Thymus (tissue), 11 donors: ENCODE measurements around the gene LHX3. TPM values are rescaled to one million over a fixed set of nuclear protein-coding genes. Genes with fewer than 3 reads are reported as not detected.
"Not testable (repeated sequence)": the region's sequence is repeated elsewhere in the genome, so short reads cannot be mapped to it uniquely, and the experiment has no call there.

ENCODE experiments used
- DNase-seq, 9 donors: peaks; one replicate each; pipeline ENCODE4 v3.0.0-alpha.2; 2013; ENCODE audit warnings: low spot score in 9 of 9, low read depth in 6 of 9, missing footprints in 1 of 9
- H3K27ac ChIP-seq, 2 donors: one replicate each; pipeline ENCODE4 v1.5.1; 2013; ENCODE audit warnings: control low read depth in 1 of 2, low read depth in 1 of 2, low read length in 1 of 2, mild to moderate bottlenecking in 1 of 2, moderate library complexity in 1 of 2
- H3K27me3 ChIP-seq, 2 donors: one replicate each; pipeline ENCODE4 v1.5.1; 2013; ENCODE audit warnings: low read length in 1 of 2; ENCODE audit not compliant: control insufficient read depth in 2 of 2, insufficient read depth in 1 of 2
- H3K36me3 ChIP-seq, 2 donors: one replicate each; pipeline ENCODE4 v1.5.1; 2013; ENCODE audit warnings: low read length in 1 of 2, mild to moderate bottlenecking in 1 of 2, moderate library complexity in 1 of 2; ENCODE audit not compliant: control insufficient read depth in 2 of 2, insufficient read depth in 2 of 2
- H3K4me1 ChIP-seq, 2 donors: one replicate each; pipeline ENCODE4 v1.5.1; 2013; ENCODE audit warnings: low read length in 2 of 2; ENCODE audit not compliant: control insufficient read depth in 2 of 2, insufficient read depth in 2 of 2
- H3K4me3 ChIP-seq, 2 donors: one replicate each; pipeline ENCODE4 v1.5.1; 2013; ENCODE audit warnings: low read length in 2 of 2, control low read depth in 1 of 2, mild to moderate bottlenecking in 1 of 2
- H3K9me3 ChIP-seq, 2 donors: one replicate each; pipeline ENCODE4 v1.5.1; 2013; ENCODE audit warnings: low read length in 1 of 2, mild to moderate bottlenecking in 1 of 2; ENCODE audit not compliant: control insufficient read depth in 2 of 2, insufficient read depth in 1 of 2
- WGBS: extraction: QIAGEN DNeasy Blood & Tissue Kit; methylation state at CpG from one replicate; pipeline ENCODE4 v1.1.7; 2013; 5-methylcytosine and 5-hydroxymethylcytosine counted together
- polyA plus RNA-seq: library from polyadenylated mRNA; stranded (reverse); fragments of 200-250 nt; gene quantifications from one replicate; pipeline ENCODE4 v1.2.3, GENCODE V29; 2013
- total RNA-seq: library from RNA; stranded (reverse); fragments of 120-200 nt; gene quantifications from one replicate; pipeline ENCODE4 v1.2.4, GENCODE V29; 2013
- donor health status: healthy.

Gene LHX3
- total and polyA plus RNA-seq, 2 donors: 0.09 to 0.23 TPM

DNA sequence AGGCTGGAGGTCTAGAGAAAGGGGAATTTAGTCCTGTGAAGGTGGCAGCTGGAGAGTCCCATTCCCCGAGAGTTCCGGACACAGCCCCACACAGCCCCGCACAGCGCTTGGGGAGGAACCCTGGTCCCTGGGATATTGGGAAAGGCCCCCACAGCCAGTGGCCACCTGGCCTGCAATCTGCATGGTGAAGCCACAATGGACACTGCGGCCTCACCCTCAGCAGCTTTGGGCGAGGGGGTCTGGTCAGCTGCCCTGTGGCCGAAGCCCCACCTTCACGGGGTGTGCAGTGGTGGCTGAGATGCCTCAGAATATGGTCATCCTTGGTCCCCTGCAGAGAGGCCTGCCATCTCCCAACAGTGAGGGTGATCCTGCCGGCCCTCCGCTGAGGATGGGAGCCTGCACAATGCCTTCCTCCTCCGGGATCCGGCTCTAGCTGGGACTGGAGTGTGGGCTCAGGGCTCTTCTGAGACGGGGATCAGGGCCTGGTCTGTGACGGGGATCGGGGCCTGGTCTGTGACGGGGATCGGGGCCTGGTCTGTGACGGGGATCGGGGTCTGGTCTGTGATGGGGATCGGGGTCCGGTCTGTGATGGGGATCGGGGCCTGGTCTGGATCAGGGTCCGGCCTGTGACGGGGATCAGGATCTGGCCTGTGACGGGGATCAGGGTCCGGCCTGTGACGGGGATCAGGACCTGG is 52.9 kb downstream of the LHX3 start:
- Histone ChIP-seq H3K4me1 (no peaks in the 10 kb centered on the region), H3K27ac (no peak overlapping the region), H3K9me3 (no peaks in the 10 kb centered on the region), H3K27me3 (peaks cover 0 to 53% of the 10 kb centered on the region in 2 donors), H3K36me3 (no peaks in the 10 kb centered on the region), H3K4me3 (no peak overlapping the region)
- no peak for DNase-seq
- 98% methylated on average over 27 of the region's 27 CpGs for WGBS

DNA sequence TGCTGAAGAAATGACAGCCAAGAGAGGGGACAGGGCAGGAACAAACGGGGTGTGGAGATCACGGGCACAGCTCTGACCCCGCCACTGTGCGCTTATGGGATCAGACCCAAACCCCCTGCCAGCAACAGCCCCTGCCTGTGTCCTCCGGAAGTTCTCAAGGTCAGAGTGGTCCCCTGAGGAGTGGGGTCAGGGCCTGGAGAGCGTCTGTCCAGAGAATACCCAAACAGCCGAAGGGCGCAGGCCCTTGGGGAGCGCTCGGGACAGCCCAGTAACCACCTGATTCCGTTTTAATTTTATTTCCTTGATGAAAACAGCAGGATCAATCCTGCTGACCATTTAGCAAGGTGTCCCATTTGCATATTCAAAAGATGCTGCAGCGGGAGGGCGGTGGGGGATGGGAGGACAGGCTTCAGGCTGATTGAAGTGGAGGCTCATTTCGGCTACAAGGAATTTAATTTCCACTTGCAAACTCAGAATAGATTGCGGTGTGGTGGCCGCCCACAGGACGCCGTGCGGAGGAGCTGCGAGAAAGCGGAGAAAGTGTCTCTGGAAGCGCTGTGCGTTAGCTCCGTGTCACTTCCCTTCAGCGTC is 53.6 kb downstream of the LHX3 start:
- no peak for DNase-seq
- 67% methylated on average over 25 of the region's 25 CpGs for WGBS
- Histone ChIP-seq H3K9me3 (no peaks in the 10 kb centered on the region), H3K27me3 (peaks cover 0 to 50% of the 10 kb centered on the region in 2 donors), H3K4me1 (no peaks in the 10 kb centered on the region), H3K27ac (no peak overlapping the region), H3K36me3 (no peaks in the 10 kb centered on the region), H3K4me3 (no peak overlapping the region)

DNA sequence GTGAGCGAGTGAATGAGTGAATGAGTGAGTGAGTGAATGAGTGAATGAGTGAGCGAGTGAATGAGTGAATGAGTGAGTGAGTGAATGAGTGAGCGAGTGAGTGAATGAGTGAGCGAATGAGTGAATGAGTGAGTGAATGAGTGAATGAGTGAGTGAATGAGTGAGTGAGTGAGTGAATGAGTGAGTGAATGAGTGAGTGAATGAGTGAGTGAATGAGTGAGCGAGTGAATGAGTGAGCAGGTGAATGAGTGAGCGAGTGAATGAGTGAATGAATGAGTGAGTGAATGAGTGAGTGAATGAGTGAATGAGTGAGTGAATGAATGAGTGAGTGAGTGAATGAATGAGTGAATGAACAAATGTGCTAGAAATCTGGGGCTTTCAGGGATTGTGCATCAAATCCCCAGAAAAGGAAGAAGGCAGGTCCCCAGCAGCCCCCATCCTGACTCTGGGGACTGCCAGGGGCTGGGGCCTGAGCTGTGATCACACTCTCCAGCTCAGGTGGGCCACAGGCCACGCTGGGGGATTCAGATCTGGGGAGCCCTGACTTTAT is 54.2 kb downstream of the LHX3 start:
- H3K9me3 ChIP-seq, DNase-seq, H3K27ac ChIP-seq, H3K4me1 ChIP-seq, H3K36me3 ChIP-seq, H3K4me3 ChIP-seq: not testable (repeated sequence)
- peaks cover 0 to 47% of the 10 kb centered on the region in 2 donors for H3K27me3 ChIP-seq
- WGBS: 88% methylated on average over 7 of the region's 7 CpGs

DNA sequence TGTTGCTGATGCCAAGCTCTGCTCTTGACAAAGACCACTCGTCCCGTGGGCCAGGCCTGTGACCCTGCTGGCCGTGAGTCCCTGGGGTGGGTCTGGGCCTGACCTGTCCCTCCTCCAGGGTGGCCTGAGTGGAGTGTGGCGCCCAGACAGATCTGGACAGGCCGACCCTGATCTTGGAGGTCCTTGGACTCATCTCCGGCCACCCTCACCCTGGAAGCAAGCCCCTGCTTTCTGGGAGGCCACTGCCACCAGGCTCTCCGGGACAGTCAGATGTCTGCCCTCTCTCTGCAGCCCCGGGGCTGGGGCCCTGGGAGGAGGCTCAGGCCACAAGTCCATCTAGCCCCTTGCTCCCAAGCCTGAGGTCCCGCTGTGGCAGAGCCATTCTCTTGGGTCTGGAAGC is 55.1 kb downstream of the LHX3 start:
- Histone ChIP-seq H3K4me1 (no peaks in the 10 kb centered on the region), H3K36me3 (no peaks in the 10 kb centered on the region), H3K4me3 (no peak overlapping the region), H3K27me3 (peaks cover 0 to 46% of the 10 kb centered on the region in 2 donors), H3K9me3 (no peaks in the 10 kb centered on the region), H3K27ac (no peak overlapping the region)
- DNase-seq: no peak
- 95% methylated on average over 9 of the region's 9 CpGs for WGBS

DNA sequence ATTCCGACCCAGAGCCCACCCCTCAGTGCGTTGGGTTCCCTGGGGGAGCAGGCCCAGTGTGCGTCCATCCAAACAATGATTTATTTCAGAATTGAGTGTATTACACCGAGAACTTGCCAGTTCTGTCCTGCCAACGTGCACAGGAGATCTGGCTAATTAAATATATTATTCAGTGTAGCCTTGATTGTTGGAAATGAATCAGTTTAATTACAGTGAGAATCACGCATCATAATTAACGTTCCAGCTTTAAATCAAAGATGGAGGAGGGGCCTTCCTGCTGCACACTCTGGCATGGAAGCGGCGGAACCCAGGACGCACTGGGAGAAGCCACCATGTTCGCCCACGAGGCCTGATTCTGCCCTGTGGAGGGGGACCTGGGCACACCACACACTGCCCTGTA is 55.6 kb downstream of the LHX3 start:
- Histone ChIP-seq H3K9me3 (no peaks in the 10 kb centered on the region), H3K4me1 (no peaks in the 10 kb centered on the region), H3K36me3 (no peaks in the 10 kb centered on the region), H3K4me3 (no peak overlapping the region), H3K27ac (no peak overlapping the region), H3K27me3 (peaks cover 0 to 50% of the 10 kb centered on the region in 2 donors)
- DNase-seq: no peak
- 91% methylated on average over 12 of the region's 12 CpGs for WGBS

DNA sequence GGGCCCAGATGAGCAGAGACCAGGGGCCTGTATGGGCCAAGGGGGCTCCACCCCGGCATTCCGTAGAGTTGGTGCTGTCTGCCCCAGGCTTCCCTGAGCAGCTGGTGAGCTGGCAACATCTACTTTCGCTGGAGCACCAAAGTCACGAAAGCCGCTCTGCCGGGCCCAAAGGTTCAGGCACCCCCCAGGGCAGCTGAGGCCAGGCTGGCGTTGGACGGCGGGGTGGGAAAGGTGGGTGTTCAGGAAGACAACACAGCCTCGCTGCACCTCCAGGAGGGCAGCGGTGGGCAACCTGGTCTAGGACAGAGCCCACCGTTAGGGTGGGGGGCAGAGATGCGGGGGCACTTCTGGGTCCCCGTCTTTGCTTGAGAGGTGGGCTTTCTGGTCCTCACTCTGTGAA is 56.2 kb downstream of the LHX3 start:
- Histone ChIP-seq H3K27me3 (peaks cover 0 to 50% of the 10 kb centered on the region in 2 donors), H3K4me1 (no peaks in the 10 kb centered on the region), H3K27ac (no peak overlapping the region), H3K36me3 (no peaks in the 10 kb centered on the region), H3K9me3 (no peaks in the 10 kb centered on the region), H3K4me3 (no peak overlapping the region)
- DNase-seq: no peak
- WGBS: 92% methylated on average over 14 of the region's 14 CpGs

DNA sequence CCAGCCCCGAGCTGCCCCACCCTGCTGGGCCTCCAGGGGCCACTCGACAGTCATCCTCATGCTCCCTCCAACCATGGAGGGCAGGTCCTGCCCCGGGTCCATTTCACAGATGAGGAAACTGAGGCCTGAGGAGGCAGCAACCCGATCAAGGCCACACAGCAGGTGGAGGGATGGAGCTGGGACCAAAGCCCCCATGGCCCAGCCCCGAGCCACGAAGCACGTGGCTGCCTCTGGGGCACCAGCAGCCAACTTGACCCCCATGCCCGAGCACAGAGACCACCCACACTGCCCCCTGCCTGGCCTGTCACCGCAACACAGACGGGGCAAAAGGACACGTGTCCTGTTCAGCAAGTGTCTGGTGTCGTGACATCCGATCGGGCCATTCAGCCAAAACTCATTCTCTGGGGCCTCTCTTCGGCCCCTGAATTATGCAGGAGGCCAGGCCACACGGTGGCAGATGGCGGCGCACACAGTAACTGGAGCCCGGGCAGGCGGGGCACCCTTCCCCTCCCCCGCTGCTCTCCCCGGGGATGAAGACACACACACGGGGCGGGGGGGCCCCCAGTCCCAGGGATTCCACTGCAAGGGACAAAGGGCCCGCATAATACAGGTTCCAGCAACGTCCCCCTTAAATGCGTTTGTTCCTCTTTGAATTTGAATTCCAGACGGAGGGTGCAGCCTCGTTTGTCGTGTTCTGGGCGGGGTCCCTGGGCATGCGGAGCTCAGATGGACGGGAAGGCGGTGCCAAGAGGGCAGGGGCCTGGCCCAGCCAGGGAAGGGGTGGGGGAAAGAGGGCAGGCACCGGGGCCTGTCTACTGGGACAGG is 56.8 kb downstream of the LHX3 start:
- no peaks in the 10 kb centered on the region for H3K4me1 ChIP-seq
- no peak overlapping the region for H3K4me3 ChIP-seq
- no peaks in the 10 kb centered on the region for H3K9me3 ChIP-seq
- no peaks in the 10 kb centered on the region for H3K36me3 ChIP-seq
- no peak for DNase-seq
- H3K27me3 ChIP-seq: peaks cover 0 to 56% of the 10 kb centered on the region in 2 donors
- no peak overlapping the region for H3K27ac ChIP-seq
- 42% methylated on average over 35 of the region's 35 CpGs for WGBS

DNA sequence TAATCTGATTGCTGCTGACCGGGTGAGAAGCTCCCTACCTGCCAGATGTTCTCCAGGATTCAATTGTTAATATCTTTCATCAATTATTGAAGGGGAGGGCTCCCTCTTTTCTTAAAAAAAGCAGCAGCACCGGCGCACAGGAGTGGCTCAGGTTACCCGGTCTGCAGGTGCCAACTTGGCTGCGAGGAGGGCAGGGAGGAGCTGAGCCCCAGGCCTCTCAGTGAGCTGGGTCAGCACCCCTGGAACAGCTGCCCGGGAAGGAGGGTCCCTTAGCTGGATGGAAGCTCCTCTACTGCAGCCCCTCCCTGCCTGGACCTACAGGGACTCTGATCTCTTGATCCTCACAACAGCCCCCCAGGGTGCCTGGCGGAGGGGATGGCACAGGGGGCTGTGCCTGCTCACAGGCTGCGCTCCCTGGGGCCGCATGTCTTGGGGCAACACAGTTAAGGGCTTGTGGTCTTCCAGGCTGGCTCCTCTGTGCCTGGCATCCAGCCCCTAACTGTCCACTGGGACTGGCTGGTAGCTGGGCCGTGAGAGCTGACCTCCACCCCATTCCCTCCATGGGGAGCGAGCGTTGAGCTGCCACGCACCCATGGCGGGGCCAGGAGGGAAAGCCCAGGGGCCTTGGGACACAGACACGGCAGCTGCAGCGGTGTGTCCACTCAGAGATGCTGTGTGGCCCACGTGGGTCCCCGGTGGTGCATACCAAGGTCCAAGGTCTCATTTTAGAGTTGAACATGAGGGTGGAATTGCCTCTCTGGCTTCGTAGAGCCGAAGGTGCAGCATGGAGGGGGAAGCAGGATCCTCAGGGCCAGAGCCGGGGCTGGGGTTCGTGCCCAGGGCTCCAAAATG is 57.7 kb downstream of the LHX3 start:
- WGBS: 81% methylated on average over 22 of the region's 22 CpGs
- Histone ChIP-seq H3K4me3 (no peak overlapping the region), H3K4me1 (no peaks in the 10 kb centered on the region), H3K27me3 (peaks cover 0 to 57% of the 10 kb centered on the region in 2 donors), H3K27ac (no peak overlapping the region), H3K9me3 (no peaks in the 10 kb centered on the region), H3K36me3 (no peaks in the 10 kb centered on the region)
- no peak for DNase-seq
